H1 (cell line): ENCODE results near the gene AP1S1. TPM values are rescaled to one million over a fixed set of nuclear protein-coding genes. Genes with fewer than 3 reads are reported as not detected.
A peak's percentile ranks its signal among the peaks of the same experiment; 100 is the strongest.

Experiments used
- CTCF ChIA-PET: fragments of 300-600 bp; sonication (Branson Sonifier 250); formaldehyde crosslinking; loops from one replicate; lab custom pipeline; 2021; ENCODE audit not compliant: partially characterized antibody; lab: Charles Lee
- POLR2A ChIA-PET: fragments of 300-600 bp; sonication (Branson Sonifier 250); formaldehyde crosslinking; loops from one replicate; lab custom pipeline; 2021; ENCODE audit warnings: inconsistent platforms; ENCODE audit not compliant: partially characterized antibody; lab: Charles Lee
- DNase-seq, 2 experiments: peaks; one replicate each; pipeline versions ENCODE4 v3.0.0 to v3.0.0-alpha.2; 2010 to 2022; ENCODE audit warnings: low spot score in 2 of 2, low read depth in 1 of 2, mixed read lengths in 1 of 2
- FAIRE-seq: peaks from 2 replicates; lab custom pipeline; 2011; peaks lifted over from hg19 to GRCh38; lab: Jason Lieb, UNC
- H2AFZ ChIP-seq: 2 replicates; pipeline ENCODE4 v1.8.1; 2012; ENCODE audit warnings: low read length, inconsistent platforms
- H2AK5ac ChIP-seq: 2 replicates; pipeline ENCODE4 v1.6.1; 2013; ENCODE audit warnings: low read depth, low read length
- H2BK120ac ChIP-seq: replicated peaks from 2 replicates; pipeline ENCODE3; 2013; ENCODE audit warnings: low read depth, low read length, inconsistent platforms
- H2BK12ac ChIP-seq: 2 replicates; pipeline ENCODE4 v1.6.1; 2013; ENCODE audit warnings: low read depth, low read length
- H2BK15ac ChIP-seq: 2 replicates; pipeline ENCODE4 v1.6.1; 2013; ENCODE audit warnings: low read length
- H2BK20ac ChIP-seq: 2 replicates; pipeline ENCODE4 v1.6.1; 2013; ENCODE audit warnings: low read length
- H2BK5ac ChIP-seq: 2 replicates; pipeline ENCODE4 v1.6.1; 2013; ENCODE audit warnings: low read depth, low read length
- H3K14ac ChIP-seq: 2 replicates; pipeline ENCODE4 v1.6.1; 2013; ENCODE audit warnings: inconsistent platforms; ENCODE audit not compliant: insufficient read length
- H3K18ac ChIP-seq: 2 replicates; pipeline ENCODE4 v1.6.1; 2013; ENCODE audit warnings: low read length; ENCODE audit errors: extremely low read depth
- H3K23ac ChIP-seq: 2 replicates; pipeline ENCODE4 v1.6.1; 2013; ENCODE audit warnings: inconsistent platforms; ENCODE audit not compliant: insufficient read length
- H3K23me2 ChIP-seq: 2 replicates; pipeline ENCODE4 v1.6.1; 2013; ENCODE audit warnings: low read depth, low read length
- H3K27ac ChIP-seq: 2 replicates; pipeline ENCODE4 v1.6.1; 2011; ENCODE audit warnings: low read depth, low read length, inconsistent platforms
- H3K27me3 ChIP-seq, 4 experiments: replicated peaks in 1 of 4; 1 replicate in 1 of 4; 2 replicates in 3 of 4; pipeline versions ENCODE4 v1.6.1 to v1.8.1; 2011 to 2013; ENCODE audit warnings: low read length in 3 of 4, mild to moderate bottlenecking in 3 of 4, inconsistent platforms in 2 of 4, mixed read lengths in 2 of 4, moderate library complexity in 1 of 4; ENCODE audit not compliant: control insufficient read depth in 3 of 4, insufficient read depth in 3 of 4; ENCODE audit errors: extremely low read depth in 1 of 4
- H3K36me3 ChIP-seq, 4 experiments: 2 replicates each; pipeline versions ENCODE4 v1.6.1 to v1.8.1; 2011 to 2013; ENCODE audit warnings: mild to moderate bottlenecking in 4 of 4, low read length in 3 of 4, moderate library complexity in 2 of 4, control low read depth in 1 of 4, inconsistent platforms in 1 of 4; ENCODE audit not compliant: insufficient read depth in 4 of 4, control insufficient read depth in 2 of 4
- H3K4ac ChIP-seq: replicated peaks from 2 replicates; pipeline ENCODE3; 2013; ENCODE audit warnings: low read length, low read depth, mixed read lengths, inconsistent platforms; ENCODE audit not compliant: insufficient read length
- H3K4me1 ChIP-seq, 4 experiments: replicated peaks in 1 of 4; 1 replicate in 1 of 4; 2 replicates in 3 of 4; pipeline versions ENCODE4 v1.6.1 to v1.8.1; 2011 to 2013; ENCODE audit warnings: low read length in 3 of 4, inconsistent platforms in 2 of 4, mixed read lengths in 1 of 4; ENCODE audit not compliant: insufficient read depth in 4 of 4, control insufficient read depth in 3 of 4
- H3K4me2 ChIP-seq, 2 experiments: 2 replicates each; pipeline versions ENCODE4 v1.6.1 to v1.8.1; 2011 to 2013; ENCODE audit warnings: low read depth in 2 of 2, low read length in 2 of 2, control low read depth in 1 of 2, inconsistent platforms in 1 of 2, mild to moderate bottlenecking in 1 of 2; ENCODE audit not compliant: insufficient read depth in 1 of 2
- H3K4me3 ChIP-seq, 4 experiments: fragments of 200-600, 300-600 bp in 1 of 4; sonication (generic), shearing (Covaris generic), sonication (Bioruptor Twin) in 1 of 4; 2 replicates each; pipeline versions ENCODE4 v1.5.1 to v1.8.1; 2011 to 2016; ENCODE audit warnings: low read length in 4 of 4, low read depth in 3 of 4, control low read depth in 2 of 4, inconsistent platforms in 2 of 4, mild to moderate bottlenecking in 2 of 4, mixed read lengths in 1 of 4, moderate library complexity in 1 of 4; ENCODE audit not compliant: insufficient read depth in 2 of 4; ENCODE audit errors: extremely low read depth in 1 of 4
- H3K56ac ChIP-seq: replicated peaks from 2 replicates; pipeline ENCODE3; 2013; ENCODE audit warnings: low read depth, mild to moderate bottlenecking, mixed read lengths, low read length, inconsistent platforms; ENCODE audit not compliant: insufficient read length
- H3K79me1 ChIP-seq: 2 replicates; pipeline ENCODE4 v1.6.1; 2013; ENCODE audit warnings: low read depth, low read length, control low read depth
- H3K79me2 ChIP-seq, 2 experiments: 2 replicates each; pipeline versions ENCODE4 v1.6.1 to v1.8.1; 2012 to 2013; ENCODE audit warnings: low read length in 2 of 2, mild to moderate bottlenecking in 2 of 2, inconsistent platforms in 1 of 2; ENCODE audit not compliant: insufficient read depth in 2 of 2, control insufficient read depth in 1 of 2
- H3K9ac ChIP-seq, 4 experiments: replicated peaks in 1 of 4; 1 replicate in 1 of 4; 2 replicates in 3 of 4; pipeline versions ENCODE4 v1.6.1 to v1.8.1; 2011 to 2013; ENCODE audit warnings: low read depth in 3 of 4, low read length in 3 of 4, control low read depth in 2 of 4, mild to moderate bottlenecking in 2 of 4, moderate library complexity in 2 of 4, inconsistent platforms in 1 of 4; ENCODE audit errors: extremely low read depth in 1 of 4
- H3K9me3 ChIP-seq, 2 experiments: 2 replicates each; pipeline versions ENCODE4 v1.6.1 to v1.8.1; 2012 to 2013; ENCODE audit warnings: mild to moderate bottlenecking in 2 of 2, moderate library complexity in 2 of 2, control low read depth in 1 of 2, inconsistent platforms in 1 of 2, low read depth in 1 of 2, low read length in 1 of 2, mixed read lengths in 1 of 2; ENCODE audit not compliant: insufficient read depth in 2 of 2
- H4K20me1 ChIP-seq, 2 experiments: replicated peaks in 1 of 2; 2 replicates each; pipeline versions ENCODE3 to v1.8.1; 2011 to 2013; ENCODE audit warnings: inconsistent platforms in 2 of 2, low read length in 2 of 2, mild to moderate bottlenecking in 1 of 2; ENCODE audit not compliant: insufficient read depth in 2 of 2, control insufficient read depth in 1 of 2
- H4K5ac ChIP-seq: 2 replicates; pipeline ENCODE4 v1.6.1; 2013; ENCODE audit warnings: low read length, low read depth, mixed read lengths, inconsistent platforms; ENCODE audit not compliant: insufficient read length
- H4K8ac ChIP-seq: 2 replicates; pipeline ENCODE4 v1.8.0; 2013; ENCODE audit warnings: mild to moderate bottlenecking, moderate library complexity, low read length, inconsistent platforms; ENCODE audit not compliant: insufficient read depth; ENCODE audit errors: extremely low read depth
- H4K91ac ChIP-seq: replicated peaks from 2 replicates; pipeline ENCODE3; 2013; ENCODE audit warnings: low read length, mixed read lengths, inconsistent platforms; ENCODE audit not compliant: insufficient read length
- ASH2L ChIP-seq: fragments of 200-600, 300-600 bp; sonication (generic); IDR thresholded peaks from one replicate; pipeline ENCODE4 v1.7.1; 2017; ENCODE audit warnings: low read length
- BRCA1 ChIP-seq: IDR thresholded peaks from 2 replicates; pipeline ENCODE4 v1.6.1; 2012; ENCODE audit warnings: low read depth, low read length, improper control_type of control experiment
- CEBPB ChIP-seq: IDR thresholded peaks from 2 replicates; pipeline ENCODE4 v1.6.1; 2012; ENCODE audit warnings: low read depth, low read length
- HDAC6 ChIP-seq: IDR thresholded peaks from one replicate; pipeline ENCODE4 v1.7.1; 2012; ENCODE audit warnings: low read depth, mild to moderate bottlenecking, inconsistent platforms, low read length, moderate library complexity
- KDM1A ChIP-seq: fragments of 200-600, 300-600 bp; sonication (generic); IDR thresholded peaks from 2 replicates; pipeline ENCODE4 v1.7.1; 2016; ENCODE audit warnings: mild to moderate bottlenecking, low read length, borderline replicate concordance
- NANOG ChIP-seq: IDR thresholded peaks from 2 replicates; pipeline ENCODE4 v1.6.1; 2011; ENCODE audit warnings: low read length, low read depth, mild to moderate bottlenecking, inconsistent platforms; ENCODE audit not compliant: insufficient read depth, poor library complexity, severe bottlenecking
- PHF8 ChIP-seq: fragments of 200-600 bp; sonication (generic); conservative IDR thresholded peaks from 2 replicates; pipeline ENCODE4 v1.7.1; 2012; ENCODE audit warnings: low read depth, mild to moderate bottlenecking, inconsistent platforms, low read length, moderate library complexity
- RBBP5 ChIP-seq: IDR thresholded peaks from 2 replicates; pipeline ENCODE4 v1.7.1; 2012; ENCODE audit warnings: low read depth, mild to moderate bottlenecking, inconsistent platforms, low read length, moderate library complexity, borderline replicate concordance
- RFX5 ChIP-seq: IDR thresholded peaks from 2 replicates; pipeline ENCODE4 v1.6.1; 2011; ENCODE audit warnings: low read depth, low read length, improper control_type of control experiment, borderline replicate concordance
- SP2 ChIP-seq: IDR thresholded peaks from 2 replicates; pipeline ENCODE4 v1.6.1; 2012; ENCODE audit warnings: mild to moderate bottlenecking, low read length, inconsistent platforms
- SRF ChIP-seq: IDR thresholded peaks from 2 replicates; pipeline ENCODE4 v1.6.1; 2011; ENCODE audit warnings: mild to moderate bottlenecking, low read depth, low read length, moderate library complexity
- SUZ12 ChIP-seq: fragments of 200-600 bp; sonication (generic); IDR thresholded peaks from 2 replicates; pipeline ENCODE4 v1.6.1; 2012; ENCODE audit warnings: mild to moderate bottlenecking, inconsistent platforms, low read length, moderate library complexity, mixed read lengths
- WGBS, 2 experiments: shearing (Covaris generic) in 1 of 2; methylation state at CpG; one replicate each; pipeline versions ENCODE4 v1.1.6 to v1.1.7; 2013 to 2015; ENCODE audit warnings: low lambda C conversion rate in 2 of 2, mixed read lengths in 2 of 2, inconsistent platforms in 1 of 2, low coverage in 1 of 2, missing lambda C conversion rate in 1 of 2; ENCODE audit not compliant: insufficient replicate concordance in 2 of 2, insufficient coverage in 1 of 2, insufficient read length in 1 of 2; ENCODE audit errors: extremely low coverage in 1 of 2, missing lambda C conversion rate in 1 of 2; 5-methylcytosine and 5-hydroxymethylcytosine counted together
- polyA plus RNA-seq, 7 experiments: library from polyadenylated mRNA; depleted of rRNA in 3 of 7; stranded (reverse) in 5 of 7; unstranded in 2 of 7; fragments of >200 nt in 5 of 7; fragments of 200-250 nt in 2 of 7; gene quantifications; 1 replicate in 5 of 7; 2 replicates in 1 of 7; 4 replicates in 1 of 7; pipeline versions ENCODE4 v1.2.1 to v1.2.3, GENCODE V29; 2011 to 2013; ENCODE audit warnings: missing spikeins in 2 of 7, mixed read lengths in 2 of 7
- total RNA-seq: library from RNA; stranded (reverse); fragmentation: NEBNext Ultra II Directional; extraction: Animal tissue kit (Norgen Biotek cat#: 25700); gene quantifications from 2 replicates; pipeline ENCODE4 v1.2.1, GENCODE V29; 2021
- TF ChIP-seq, protein P1 (sequence below): IDR thresholded peaks from 2 replicates; pipeline ENCODE4 v1.6.1; 2012; ENCODE audit warnings: inconsistent platforms

AP1S1 gene
- total and polyA plus RNA-seq, 2 of the 8 experiments (the other 6 are each of a cell fraction or from before 2014, with no cell fraction given), result 56.1 to 59.3 TPM

DNA sequence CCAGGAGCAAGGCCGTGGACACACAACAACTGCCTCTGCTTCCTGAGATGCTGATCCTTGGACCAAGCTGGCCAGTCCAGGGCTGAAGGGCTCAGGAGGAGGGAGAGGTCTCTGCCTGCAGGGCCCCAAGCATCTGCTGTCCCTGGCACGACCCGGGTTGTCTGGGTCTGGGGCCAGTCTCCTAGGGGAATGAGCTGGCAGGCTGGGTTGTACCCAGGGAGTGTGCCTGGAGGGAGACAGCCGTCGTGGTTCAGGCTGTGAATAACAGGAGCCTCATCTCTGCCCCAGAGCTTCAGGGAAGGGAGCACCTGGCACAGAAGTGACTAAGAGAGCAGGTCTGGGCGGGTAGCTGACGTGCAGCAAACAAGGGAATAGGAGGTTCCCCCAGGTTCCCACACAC lies 45.3 kb upstream of the AP1S1 start:
- Histone ChIP-seq H3K23me2 (no peaks in the 10 kb centered on the region), H2BK5ac (peak overlapping the region; percentile 35; the same call in 1 of the 2 replicates), H3K79me1 (no peaks in the 10 kb centered on the region), H3K56ac (no peak overlapping the region), H3K14ac (no peak overlapping the region), H4K20me1 (no peaks in the 10 kb centered on the region), H3K27ac (no peak overlapping the region), H4K91ac (no peak overlapping the region), H2BK20ac (0 out of 2 replicates have a peak overlapping the region, but pooled peaks have one; percentile 10), H3K27me3 (no peaks in the 10 kb centered on the region), H3K4me1 (peaks cover 0 to 4% (median 0%) of the 10 kb centered on the region in 4 experiments; a peak in 1 of 7 replicates), H3K23ac (no peak overlapping the region), H4K5ac (no peak overlapping the region), H2BK12ac (peak overlapping the region; percentile 63; the same call in 1 of the 2 replicates), H2BK15ac (no peak overlapping the region), H3K9me3 (no peaks in the 10 kb centered on the region), H3K18ac (no peak overlapping the region), H3K9ac (no peak overlapping the region), H3K4ac (no peak overlapping the region), H4K8ac (peak overlapping the region; percentile 28; the same call in 1 of the 2 replicates), H3K79me2 (no peaks in the 10 kb centered on the region), H2AK5ac (no peak overlapping the region), H3K36me3 (no peaks in the 10 kb centered on the region), H2BK120ac (no peak overlapping the region), H3K4me3 (no peak overlapping the region), H2AFZ (no peak overlapping the region), H3K4me2 (no peak overlapping the region)
- no peak for DNase-seq
- CTCF ChIA-PET, result interaction anchor here (0.5 to 3.0 kb wide), 8 partner anchors 8 to 135 kb away, joined by 3 to 22 read pairs (median 4); no protein-coding TSS in a partner anchor
- POLR2A ChIA-PET, result interaction anchor here (0.7 to 2.2 kb wide), 3 partner anchors 13 to 58 kb away, joined by 3 to 5 read pairs (median 3); partner anchors contain the start of gene TRIM56
- FAIRE-seq, result no peak
- WGBS, 2 experiments, result 85% methylated on average over 7 of the region's 7 CpGs; no CpG with 5 or more reads in 1 of the 2 experiments
- no peak for TF ChIP-seq NANOG
- no peak for TF ChIP-seq HDAC6
- no peak for TF ChIP-seq KDM1A
- TF ChIP-seq PHF8, result no peak
- TF ChIP-seq RBBP5, result no peak
- no peak for TF ChIP-seq SP2
- TF ChIP-seq RFX5, result no peak
- no peak for TF ChIP-seq CEBPB
- no peak for TF ChIP-seq BRCA1
- TF ChIP-seq SRF, result no peak
- TF ChIP-seq, protein P1, sequence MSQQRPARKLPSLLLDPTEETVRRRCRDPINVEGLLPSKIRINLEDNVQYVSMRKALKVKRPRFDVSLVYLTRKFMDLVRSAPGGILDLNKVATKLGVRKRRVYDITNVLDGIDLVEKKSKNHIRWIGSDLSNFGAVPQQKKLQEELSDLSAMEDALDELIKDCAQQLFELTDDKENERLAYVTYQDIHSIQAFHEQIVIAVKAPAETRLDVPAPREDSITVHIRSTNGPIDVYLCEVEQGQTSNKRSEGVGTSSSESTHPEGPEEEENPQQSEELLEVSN, result no peak
- no peak for TF ChIP-seq SUZ12
- no peak for TF ChIP-seq ASH2L
